Measurements from ENCODE around the gene SYNDIG1. TPM values are rescaled to one million over a fixed set of nuclear protein-coding genes. Genes with fewer than 3 reads are reported as not detected.

Gene SYNDIG1
- total RNA-seq, 1 experiment from 2014 or later: not detected

GRCh38 chr20:24657196-24657595 is 187.8 kb downstream of the SYNDIG1 start:
- intact Hi-C loops (cut with micrococcal nuclease; ENCODE audit: unreplicated experiment): no loop called here
- no peaks in the 10 kb centered on the region for H3K36me3 ChIP-seq (ENCODE audit: control insufficient read depth, insufficient read depth, low read length)
- Mint-ChIP-seq H3K27ac (ENCODE audit: unreplicated experiment) (no peak overlapping the region), H3K27me3 (ENCODE audit: insufficient read depth, unreplicated experiment) (peaks cover 22% of the 10 kb centered on the region), H3K36me3 (ENCODE audit: insufficient read depth, unreplicated experiment) (no peaks in the 10 kb centered on the region), H3K9me3 (ENCODE audit: unreplicated experiment) (no peaks in the 10 kb centered on the region), H3K4me3 (ENCODE audit: unreplicated experiment) (no peak overlapping the region), H3K4me1 (ENCODE audit: low read depth, unreplicated experiment) (no peaks in the 10 kb centered on the region)
- ChIA-PET CTCF (no interaction called here), POLR2A (no interaction called here)
- H3K9me3 ChIP-seq: no peaks in the 10 kb centered on the region
- no TSS peak for BruUV-seq (replicated peaks)
- H3K4me3 ChIP-seq (ENCODE audit: low read depth, low read length): no peak overlapping the region
- no peaks in the 10 kb centered on the region for H3K4me1 ChIP-seq
- H3K27me3 ChIP-seq (replicated peaks; ENCODE audit: control insufficient read depth, insufficient read depth, low read length): no peaks in the 10 kb centered on the region; the same call in none of the 2 replicates
- no peak for TF ChIP-seq CTCF (IDR thresholded peaks at IDR 0.05; ENCODE audit: insufficient read depth in 1 of 2, low read depth in 1 of 2, low read length in 1 of 2, severe bottlenecking in 1 of 2, unreplicated experiment in 1 of 2)
- no peak for DNase-seq

- intact Hi-C loops (cut with micrococcal nuclease; ENCODE audit: unreplicated experiment): no loop called here
- Mint-ChIP-seq H3K27me3 (ENCODE audit: insufficient read depth, unreplicated experiment) (peaks cover 20% of the 10 kb centered on the region), H3K4me1 (ENCODE audit: low read depth, unreplicated experiment) (no peaks in the 10 kb centered on the region), H3K36me3 (ENCODE audit: insufficient read depth, unreplicated experiment) (no peaks in the 10 kb centered on the region), H3K27ac (ENCODE audit: unreplicated experiment) (no peak overlapping the region), H3K9me3 (ENCODE audit: unreplicated experiment) (no peaks in the 10 kb centered on the region), H3K4me3 (ENCODE audit: unreplicated experiment) (no peak overlapping the region)
- ChIA-PET CTCF (no interaction called here), POLR2A (no interaction called here)
- H3K4me1 ChIP-seq: no peaks in the 10 kb centered on the region
- peaks cover 2% of the 10 kb centered on the region for H3K27me3 ChIP-seq (replicated peaks; ENCODE audit: control insufficient read depth, insufficient read depth, low read length)
- DNase-seq: no peak
- no TSS peak for BruUV-seq (replicated peaks)
- TF ChIP-seq CTCF (IDR thresholded peaks at IDR 0.05; ENCODE audit: insufficient read depth in 1 of 2, low read depth in 1 of 2, low read length in 1 of 2, severe bottlenecking in 1 of 2, unreplicated experiment in 1 of 2): no peak
- H3K4me3 ChIP-seq (ENCODE audit: low read depth, low read length): no peak overlapping the region
- H3K9me3 ChIP-seq: no peaks in the 10 kb centered on the region
- no peaks in the 10 kb centered on the region for H3K36me3 ChIP-seq (ENCODE audit: control insufficient read depth, insufficient read depth, low read length)
Measured at GRCh38 chr20:24657878-24658620, 188.6 kb downstream of the SYNDIG1 start.

- Mint-ChIP-seq H3K4me3 (ENCODE audit: unreplicated experiment) (no peak overlapping the region), H3K9me3 (ENCODE audit: unreplicated experiment) (no peaks in the 10 kb centered on the region), H3K4me1 (ENCODE audit: low read depth, unreplicated experiment) (no peaks in the 10 kb centered on the region), H3K36me3 (ENCODE audit: insufficient read depth, unreplicated experiment) (no peaks in the 10 kb centered on the region), H3K27me3 (ENCODE audit: insufficient read depth, unreplicated experiment) (peaks cover 20% of the 10 kb centered on the region), H3K27ac (ENCODE audit: unreplicated experiment) (no peak overlapping the region)
- BruUV-seq (replicated peaks): no TSS peak
- POLR2A ChIA-PET: no interaction called here
- intact Hi-C loops (cut with micrococcal nuclease; ENCODE audit: unreplicated experiment): no loop called here
- Histone ChIP-seq H3K4me1 (no peaks in the 10 kb centered on the region), H3K27me3 (replicated peaks; ENCODE audit: control insufficient read depth, insufficient read depth, low read length) (peaks cover 2% of the 10 kb centered on the region), H3K36me3 (ENCODE audit: control insufficient read depth, insufficient read depth, low read length) (no peaks in the 10 kb centered on the region), H3K4me3 (ENCODE audit: low read depth, low read length) (no peak overlapping the region), H3K9me3 (no peaks in the 10 kb centered on the region)
- CTCF ChIA-PET: no interaction called here
- TF ChIP-seq CTCF (IDR thresholded peaks at IDR 0.05; ENCODE audit: insufficient read depth in 1 of 2, low read depth in 1 of 2, low read length in 1 of 2, severe bottlenecking in 1 of 2, unreplicated experiment in 1 of 2): no peak
- no peak for DNase-seq
Measured at GRCh38 chr20:24658920-24659660, 189.7 kb downstream of the SYNDIG1 start.
